ENCODE data around the gene PTPN23.

GRCh38 chr3:47366833-47367232 lies 14.0 kb upstream of the PTPN23 start:
- no peak for TF ChIP-seq CREB1 (CRISPR knock-in tag; IDR thresholded peaks at IDR 0.05)
- TF ChIP-seq, protein P1, sequence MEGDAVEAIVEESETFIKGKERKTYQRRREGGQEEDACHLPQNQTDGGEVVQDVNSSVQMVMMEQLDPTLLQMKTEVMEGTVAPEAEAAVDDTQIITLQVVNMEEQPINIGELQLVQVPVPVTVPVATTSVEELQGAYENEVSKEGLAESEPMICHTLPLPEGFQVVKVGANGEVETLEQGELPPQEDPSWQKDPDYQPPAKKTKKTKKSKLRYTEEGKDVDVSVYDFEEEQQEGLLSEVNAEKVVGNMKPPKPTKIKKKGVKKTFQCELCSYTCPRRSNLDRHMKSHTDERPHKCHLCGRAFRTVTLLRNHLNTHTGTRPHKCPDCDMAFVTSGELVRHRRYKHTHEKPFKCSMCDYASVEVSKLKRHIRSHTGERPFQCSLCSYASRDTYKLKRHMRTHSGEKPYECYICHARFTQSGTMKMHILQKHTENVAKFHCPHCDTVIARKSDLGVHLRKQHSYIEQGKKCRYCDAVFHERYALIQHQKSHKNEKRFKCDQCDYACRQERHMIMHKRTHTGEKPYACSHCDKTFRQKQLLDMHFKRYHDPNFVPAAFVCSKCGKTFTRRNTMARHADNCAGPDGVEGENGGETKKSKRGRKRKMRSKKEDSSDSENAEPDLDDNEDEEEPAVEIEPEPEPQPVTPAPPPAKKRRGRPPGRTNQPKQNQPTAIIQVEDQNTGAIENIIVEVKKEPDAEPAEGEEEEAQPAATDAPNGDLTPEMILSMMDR (IDR thresholded peaks at IDR 0.05), result no peak

Measured in WTC11 (cell line).